ENCODE data around the gene MCTP1.

DNA sequence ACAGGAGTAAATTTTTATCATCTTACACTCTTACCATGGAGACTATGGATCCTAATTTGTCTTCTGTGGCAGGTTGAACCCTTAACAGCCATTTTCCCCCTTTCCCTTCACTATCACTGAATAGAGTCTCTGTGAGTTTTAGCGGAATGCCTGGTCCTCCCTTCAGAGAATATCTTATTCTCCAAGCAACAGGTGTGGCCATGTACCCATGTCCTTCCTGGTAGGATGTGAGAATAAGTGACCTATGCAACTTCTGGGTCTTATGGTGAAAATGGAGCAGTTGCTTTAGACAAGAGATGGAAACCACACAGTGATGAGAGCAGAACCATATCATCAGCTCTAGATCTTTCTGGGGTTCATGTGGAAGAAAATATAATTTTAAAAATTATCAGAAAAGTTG, 312.6 kb downstream of the MCTP1 start:
- TF ChIP-seq NFYB (IDR thresholded peaks at IDR 0.05; ENCODE audit: insufficient read depth, low read depth, low read length) (no peak), CEBPB (IDR thresholded peaks at IDR 0.05; ENCODE audit: borderline replicate concordance in 1 of 2, low read depth in 2 of 2, low read length in 2 of 2) (no peak), SP1 (IDR thresholded peaks at IDR 0.05; ENCODE audit: low read depth, low read length) (no peak), POLR2A (IDR thresholded peaks at IDR 0.05; ENCODE audit: low read depth, low read length) (no peak), EP300 (IDR thresholded peaks at IDR 0.05; ENCODE audit: borderline replicate concordance in 1 of 2, control insufficient read depth in 1 of 2, low read depth in 2 of 2, low read length in 2 of 2) (no peak), RFX5 (IDR thresholded peaks at IDR 0.05; ENCODE audit: low read depth, low read length) (no peak)
- TF ChIP-seq, protein P1, sequence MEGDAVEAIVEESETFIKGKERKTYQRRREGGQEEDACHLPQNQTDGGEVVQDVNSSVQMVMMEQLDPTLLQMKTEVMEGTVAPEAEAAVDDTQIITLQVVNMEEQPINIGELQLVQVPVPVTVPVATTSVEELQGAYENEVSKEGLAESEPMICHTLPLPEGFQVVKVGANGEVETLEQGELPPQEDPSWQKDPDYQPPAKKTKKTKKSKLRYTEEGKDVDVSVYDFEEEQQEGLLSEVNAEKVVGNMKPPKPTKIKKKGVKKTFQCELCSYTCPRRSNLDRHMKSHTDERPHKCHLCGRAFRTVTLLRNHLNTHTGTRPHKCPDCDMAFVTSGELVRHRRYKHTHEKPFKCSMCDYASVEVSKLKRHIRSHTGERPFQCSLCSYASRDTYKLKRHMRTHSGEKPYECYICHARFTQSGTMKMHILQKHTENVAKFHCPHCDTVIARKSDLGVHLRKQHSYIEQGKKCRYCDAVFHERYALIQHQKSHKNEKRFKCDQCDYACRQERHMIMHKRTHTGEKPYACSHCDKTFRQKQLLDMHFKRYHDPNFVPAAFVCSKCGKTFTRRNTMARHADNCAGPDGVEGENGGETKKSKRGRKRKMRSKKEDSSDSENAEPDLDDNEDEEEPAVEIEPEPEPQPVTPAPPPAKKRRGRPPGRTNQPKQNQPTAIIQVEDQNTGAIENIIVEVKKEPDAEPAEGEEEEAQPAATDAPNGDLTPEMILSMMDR (IDR thresholded peaks at IDR 0.05 in 2 of 3, conservative IDR thresholded peaks at IDR 0.05 in 1 of 3; ENCODE audit: control insufficient read depth in 2 of 3, extremely low read depth in 1 of 3, insufficient read depth in 1 of 3, low read depth in 3 of 3, low read length in 3 of 3): no peak

Data from GM12878 (cell line).